GM18867 (cell line): Measurements from ENCODE around the gene PLA2G2C.

Experiments
- ATAC-seq: cut with Tn5 transposase; IDR thresholded peaks from one replicate; pipeline ENCODE4 v1.9.1; 2021; ENCODE audit warnings: mild to moderate bottlenecking, moderate library complexity; ENCODE audit not compliant: unreplicated experiment

The PLA2G2C gene

DNA sequence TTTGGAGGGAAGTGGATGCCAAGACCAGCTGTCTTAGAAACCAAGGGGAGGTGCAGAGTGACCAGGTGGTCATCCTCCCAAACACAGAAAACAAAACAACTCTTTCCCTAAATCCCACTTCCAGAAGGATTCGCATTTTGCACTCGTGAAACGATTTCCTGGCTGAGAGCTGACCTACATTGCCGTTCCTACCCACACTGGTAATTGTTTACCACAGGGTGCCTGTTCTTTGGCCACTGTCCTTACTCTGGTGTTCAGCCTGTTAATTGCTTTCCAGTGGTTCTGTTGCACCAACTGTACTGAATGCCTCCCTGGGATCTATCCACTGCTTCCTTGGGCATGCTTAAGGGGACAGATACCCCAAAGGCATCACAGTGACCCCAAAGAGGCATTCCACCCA, 23.2 kb upstream of the PLA2G2C start:
- ATAC-seq, result no peak

DNA sequence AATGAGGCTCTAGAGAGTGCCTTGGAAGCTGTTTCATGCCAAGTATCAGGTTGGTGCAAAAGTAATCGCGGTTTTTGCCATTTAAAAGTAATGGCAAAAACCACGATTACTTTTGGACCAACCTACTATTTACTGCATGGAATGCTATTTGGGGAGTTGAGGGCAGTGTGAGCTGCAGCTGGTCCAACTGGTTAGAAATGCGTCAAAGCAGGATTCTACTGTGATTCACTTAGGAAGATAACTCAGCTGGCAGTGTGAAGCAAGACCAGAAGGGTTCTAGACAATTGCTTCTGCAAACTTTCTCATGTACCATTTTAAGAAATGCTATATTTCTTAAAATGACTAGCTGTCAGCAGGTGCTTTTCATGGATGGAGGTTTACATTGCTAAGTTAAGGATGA, 21.2 kb upstream of the PLA2G2C start:
- no peak for ATAC-seq

DNA sequence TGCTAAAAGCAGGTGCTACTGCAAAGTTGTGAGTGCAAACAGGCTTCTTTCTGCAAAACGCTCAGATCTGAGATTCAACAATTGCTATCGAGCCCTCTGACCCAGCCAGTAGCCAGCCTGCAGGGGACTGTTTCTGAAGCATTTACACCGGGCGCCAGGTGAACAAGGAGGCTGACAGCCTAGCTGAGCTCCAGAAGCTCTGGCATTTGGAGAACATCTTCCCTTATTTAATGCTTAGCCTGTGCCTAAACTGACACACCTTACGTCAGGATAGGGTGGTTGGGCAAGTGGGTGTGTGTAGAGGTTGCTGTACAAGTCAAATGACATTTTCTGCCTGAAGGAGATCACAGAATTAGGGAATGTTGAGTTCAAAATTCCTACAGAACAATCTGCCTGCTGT, 15.8 kb upstream of the PLA2G2C start:
- ATAC-seq, result no peak

DNA sequence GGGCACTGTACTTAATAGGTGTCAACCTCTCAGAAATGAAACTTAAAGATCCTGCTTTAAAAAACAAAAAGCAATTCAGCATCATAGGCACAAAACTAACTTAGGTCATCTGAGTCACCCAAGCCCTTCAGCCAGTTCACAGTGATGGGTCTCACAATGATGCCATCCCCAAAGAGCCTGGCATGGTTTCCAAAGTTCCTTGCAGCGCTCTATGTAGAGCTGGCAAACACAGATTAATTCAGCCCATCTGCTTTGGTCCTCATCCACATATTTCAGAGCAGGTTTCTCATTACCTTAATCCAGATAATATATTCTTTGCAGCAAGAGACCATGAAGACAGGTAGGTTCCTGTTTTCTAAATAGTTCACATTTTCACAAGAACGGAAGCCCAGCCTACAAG, 14.6 kb upstream of the PLA2G2C start:
- no peak for ATAC-seq

DNA sequence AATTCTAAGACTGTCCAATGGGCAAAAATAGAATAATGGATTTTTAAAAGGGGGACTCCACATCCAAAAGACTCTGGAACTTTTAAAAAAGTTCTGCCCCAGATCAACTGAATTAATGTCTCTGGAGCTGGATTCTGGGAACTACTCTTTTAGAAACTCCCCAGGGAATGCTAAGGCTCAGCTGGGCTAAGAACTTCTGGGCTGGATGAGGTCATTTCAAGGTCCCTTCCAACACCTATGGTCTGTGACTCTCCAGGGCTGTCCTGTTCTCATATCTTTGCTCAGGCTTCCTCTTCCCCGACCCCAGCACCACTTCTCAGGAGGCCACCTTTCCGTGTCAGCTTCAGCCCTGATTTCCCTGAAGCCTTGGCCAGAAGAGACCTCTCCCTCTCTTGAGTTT, 13.5 kb upstream of the PLA2G2C start:
- no peak for ATAC-seq

DNA sequence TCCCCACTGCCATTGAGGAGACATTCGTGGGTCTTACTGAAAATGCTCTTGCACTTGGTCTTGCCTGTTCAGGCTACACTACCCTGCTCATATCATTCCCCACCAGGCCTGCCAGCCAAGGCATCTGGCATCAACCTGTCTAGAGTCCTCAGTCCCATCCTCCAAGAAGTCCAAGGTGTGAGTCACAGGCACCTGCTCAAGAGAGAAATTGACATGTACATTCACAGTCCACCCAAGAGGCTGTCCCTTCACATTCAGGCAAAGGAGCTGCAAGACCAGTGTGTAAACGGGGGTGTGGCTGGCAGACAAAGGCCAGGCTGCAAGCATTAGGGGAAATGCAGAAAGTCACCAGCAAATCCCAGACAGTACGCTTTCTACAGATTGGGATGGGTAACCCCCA, 13.1 kb upstream of the PLA2G2C start:
- ATAC-seq, result no peak

DNA sequence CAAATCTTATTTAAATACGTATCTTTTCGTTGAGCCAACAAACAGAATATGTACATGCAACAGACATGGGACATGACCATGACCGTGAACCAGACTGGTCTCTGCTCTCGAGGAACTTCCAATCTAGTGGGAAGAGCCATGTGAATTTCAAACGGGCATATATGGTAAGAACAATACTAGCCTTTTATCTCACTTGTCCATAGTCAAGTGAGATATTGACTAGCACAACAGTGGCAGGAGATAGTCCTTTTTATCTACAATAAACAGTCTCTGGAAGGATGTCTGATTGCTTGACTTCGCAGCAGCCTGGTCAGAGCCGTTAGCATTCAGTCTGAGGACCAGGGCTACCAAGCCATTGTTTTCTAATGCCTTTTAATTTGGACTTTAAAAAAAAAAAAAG, 12.6 kb upstream of the PLA2G2C start:
- no peak for ATAC-seq

DNA sequence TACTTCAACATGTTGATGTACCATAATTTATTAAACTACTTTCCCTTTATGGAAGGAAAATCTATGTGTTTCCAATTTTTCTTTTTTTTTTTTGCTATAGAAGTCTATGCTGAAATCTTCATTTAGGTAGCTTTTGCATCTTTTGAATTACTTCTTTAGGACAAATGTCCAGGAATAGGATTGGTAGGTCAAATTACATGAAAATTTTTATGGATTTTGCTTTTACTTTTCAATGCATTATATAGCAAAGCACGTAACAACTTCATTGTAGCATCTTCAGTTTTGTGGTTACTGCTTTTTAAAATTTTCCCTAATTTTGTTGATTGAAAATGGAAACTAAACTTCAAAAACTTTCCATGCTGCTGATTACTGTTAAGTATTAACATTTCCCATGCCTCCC, 12.0 kb upstream of the PLA2G2C start:
- no peak for ATAC-seq

DNA sequence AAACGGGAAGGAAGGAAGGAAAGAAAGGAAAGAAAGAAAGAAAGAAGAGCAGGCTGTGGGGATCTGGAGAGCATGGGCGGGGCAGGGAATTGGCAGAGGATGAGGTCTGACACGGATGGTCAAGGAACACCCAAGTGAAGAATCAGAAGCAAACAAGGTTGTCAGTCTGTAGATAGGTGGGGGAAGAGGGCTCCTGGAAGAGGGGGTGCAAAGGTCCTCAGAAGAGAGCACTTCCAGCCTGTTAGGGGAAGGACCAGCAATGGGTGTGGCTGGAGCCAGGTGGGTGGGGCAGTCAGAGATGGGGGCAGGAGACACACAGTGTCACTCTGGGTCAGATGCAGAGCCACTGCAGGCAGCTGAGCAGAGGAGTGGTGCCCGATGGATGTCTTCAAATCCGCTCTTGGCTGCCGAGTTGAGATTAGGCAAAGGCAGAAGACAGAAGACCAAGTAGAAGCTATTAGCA, 11.0 kb upstream of the PLA2G2C start:
- ATAC-seq, result no peak

DNA sequence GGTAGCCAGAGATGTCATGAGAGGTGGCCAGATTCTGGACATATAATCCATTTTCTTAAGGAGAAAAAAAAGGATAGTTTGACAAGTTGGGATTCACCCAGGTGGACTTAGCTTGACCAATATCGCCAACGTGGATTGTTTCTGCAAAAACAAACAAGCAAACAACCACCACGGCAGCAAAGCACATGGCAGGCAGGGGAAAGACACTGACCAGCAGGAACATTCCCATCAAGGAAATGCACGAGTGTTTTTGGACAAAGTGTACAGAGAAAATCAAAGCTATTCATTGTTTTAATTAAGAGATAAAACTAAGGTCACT, 9.1 kb upstream of the PLA2G2C start:
- no peak for ATAC-seq

DNA sequence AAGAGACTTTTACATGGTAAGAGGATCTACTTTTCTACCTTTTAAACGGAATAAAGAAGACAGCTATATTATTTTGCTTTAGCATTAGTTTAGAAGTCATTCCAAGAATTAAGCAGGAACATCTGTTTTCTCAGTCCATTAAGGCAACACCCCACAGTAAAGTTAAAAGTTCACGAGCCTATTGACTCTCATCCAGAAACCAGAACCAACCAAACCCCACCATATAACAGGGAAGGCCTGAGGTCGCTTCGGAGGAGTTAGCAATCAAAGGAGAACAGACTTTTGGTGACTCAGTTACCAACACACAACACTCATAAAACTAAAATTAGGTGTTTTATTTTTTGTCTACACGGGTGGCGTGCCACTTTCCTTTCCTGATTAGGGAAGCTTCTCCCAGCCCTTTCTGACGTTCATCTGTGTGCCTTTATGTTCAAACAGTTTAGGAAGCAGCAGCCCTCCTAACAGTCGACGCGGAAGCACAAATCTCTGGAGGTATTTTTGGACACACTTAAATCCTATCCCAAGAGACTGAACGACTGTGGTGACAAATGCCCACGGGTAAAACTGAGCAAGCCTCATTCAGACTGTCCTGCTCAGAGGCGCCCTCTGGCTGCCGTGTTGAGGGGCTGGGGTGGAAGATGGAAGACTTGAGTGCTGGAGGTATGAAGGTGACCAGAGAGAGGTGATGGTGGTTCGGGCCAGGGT, 8.6 kb upstream of the PLA2G2C start:
- ATAC-seq, result no peak

DNA sequence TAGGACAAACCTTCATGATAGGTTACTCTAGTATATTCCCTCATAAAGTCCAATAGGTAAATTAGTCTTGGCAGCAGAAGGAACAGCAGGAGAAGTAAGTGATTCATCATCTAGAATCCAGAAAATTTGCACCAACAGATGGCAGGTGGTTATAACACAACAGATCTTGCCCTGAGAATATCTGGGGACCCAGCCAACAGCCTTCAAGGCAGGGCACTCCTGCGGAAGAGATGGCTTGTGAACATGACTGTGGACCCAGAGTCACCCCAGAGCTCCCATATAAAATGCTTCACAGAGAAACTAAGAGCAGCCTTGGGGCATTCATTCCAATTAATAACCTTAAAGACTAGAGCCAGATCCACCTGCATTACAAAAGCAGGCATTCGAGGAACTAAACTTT, 7.9 kb upstream of the PLA2G2C start:
- no peak for ATAC-seq

DNA sequence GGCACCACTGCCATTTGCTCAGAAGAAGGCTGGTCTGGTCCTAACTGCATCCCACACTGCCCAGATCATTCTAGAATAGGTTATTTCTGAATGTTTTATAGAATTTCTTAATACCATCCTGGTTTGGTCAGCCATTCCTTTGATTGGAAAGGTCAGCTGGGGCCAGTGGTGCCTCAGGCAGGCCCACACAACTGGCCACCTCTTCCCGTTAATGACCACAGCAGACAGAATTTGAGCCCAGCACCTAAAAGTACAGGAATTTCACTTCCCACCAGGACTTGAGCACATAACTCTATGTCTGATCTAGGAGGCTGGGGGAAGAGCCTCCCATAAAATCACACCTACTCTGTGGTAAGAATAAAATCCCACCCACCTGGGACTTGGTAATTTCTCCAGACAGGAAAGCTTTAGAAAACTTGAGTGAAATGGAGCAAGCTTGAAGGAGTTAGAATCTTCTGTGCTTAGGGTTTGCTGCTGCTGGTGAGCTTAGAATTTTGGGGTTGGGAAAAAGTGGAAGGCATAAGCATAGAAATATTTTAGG, 6.6 kb upstream of the PLA2G2C start:
- no peak for ATAC-seq

DNA sequence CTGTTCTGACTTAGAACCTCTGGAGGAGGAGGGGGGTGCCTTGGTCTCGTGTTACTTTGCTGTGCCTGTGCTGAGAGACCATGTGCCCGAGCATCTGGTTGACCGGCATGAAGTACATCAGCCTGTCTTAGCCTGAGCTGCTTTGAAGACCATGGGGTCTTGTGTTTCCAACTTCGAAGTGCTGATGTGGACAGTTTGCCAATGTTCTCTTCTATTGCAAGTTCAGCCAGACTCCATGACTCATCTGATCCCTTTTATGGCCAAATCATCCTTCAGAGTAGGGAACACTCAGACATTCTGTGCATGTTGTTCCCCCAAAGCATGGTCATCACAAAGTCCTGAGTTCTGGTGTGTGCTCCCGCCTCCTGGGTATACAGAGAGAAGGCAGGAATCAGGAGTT, 6.0 kb upstream of the PLA2G2C start:
- no peak for ATAC-seq

DNA sequence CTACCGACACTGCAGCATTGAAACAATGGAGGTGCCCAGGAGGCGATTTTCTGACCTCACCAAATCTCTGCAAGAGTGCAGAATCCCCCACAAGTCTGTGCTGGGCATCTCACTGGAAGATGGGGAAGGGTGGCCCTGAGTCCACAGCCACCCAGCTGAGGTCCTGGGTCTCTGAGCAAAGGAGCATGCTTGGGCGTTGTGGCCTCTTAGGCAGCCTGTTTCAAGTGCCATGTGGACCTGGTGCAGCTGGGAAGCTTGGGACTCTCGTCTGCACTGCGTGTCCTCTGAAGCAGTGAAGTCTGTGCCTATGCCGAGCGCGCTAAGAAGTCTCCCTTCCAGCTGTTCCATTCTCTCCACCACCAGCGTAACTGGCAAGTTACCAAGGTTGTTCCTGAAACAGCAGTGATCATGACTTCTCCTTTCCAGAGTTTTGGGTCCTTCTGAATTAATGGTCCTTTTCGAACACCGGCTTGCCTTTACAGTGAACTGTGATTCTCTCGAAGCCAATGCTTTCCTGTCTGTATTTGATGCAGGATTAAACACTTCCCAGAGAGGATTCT, 5.0 kb upstream of the PLA2G2C start:
- ATAC-seq, result no peak

DNA sequence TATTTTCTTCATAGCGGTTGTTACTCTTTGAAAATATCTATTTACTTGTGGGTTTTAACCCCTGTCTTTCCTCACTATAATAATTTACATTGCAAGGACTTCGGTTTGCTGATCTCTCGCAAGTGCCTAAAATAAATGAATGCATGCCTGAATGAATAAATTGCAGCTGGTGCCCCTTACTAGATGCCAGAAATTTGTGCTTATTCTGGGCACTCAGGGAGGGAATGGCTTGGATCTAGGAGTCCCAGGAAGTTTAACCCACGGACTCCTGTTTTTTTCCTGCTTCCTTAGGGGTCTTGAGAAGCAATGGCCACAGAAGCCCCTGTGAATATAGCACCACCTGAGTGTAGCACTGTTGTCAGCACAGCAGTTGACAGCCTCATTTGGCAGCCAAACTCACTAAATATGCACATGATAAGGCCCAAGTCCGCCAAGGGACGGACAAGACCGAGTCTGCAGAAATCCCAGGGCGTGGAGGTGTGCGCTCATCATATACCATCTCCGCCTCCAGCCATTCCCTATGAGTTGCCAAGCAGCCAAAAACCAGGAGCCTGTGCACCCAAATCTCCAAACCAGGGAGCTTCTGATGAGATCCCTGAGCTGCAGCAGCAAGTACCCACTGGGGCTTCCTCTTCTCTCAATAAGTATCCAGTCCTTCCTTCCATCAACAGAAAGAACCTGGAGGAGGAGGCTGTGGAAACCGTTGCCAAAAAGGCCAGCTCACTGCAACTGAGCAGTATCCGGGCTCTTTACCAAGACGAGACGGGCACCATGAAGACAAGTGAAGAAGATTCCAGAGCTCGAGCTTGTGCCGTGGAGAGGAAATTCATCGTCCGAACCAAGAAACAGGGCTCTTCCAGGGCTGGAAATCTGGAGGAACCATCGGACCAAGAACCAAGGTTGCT, 4.2 kb upstream of the PLA2G2C start:
- ATAC-seq, result no peak

DNA sequence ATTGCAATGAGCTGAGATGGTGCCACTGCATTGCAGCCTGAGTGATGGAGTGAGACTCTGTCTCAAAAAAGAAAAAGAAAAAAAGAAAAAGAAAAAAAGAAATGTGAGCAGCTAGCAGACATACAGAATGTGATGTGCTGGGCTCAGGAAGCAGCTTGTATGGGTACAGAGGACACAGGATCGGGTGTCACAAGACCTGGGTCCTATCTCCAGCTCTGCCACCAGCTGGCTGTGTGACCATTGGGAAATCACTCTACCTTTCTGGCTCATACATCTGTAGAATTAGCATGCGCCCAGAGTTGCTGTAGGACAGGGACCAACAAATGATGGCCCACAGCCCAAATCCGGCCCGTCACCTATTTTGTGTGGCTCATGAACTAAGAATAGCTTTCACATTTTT, 3.3 kb upstream of the PLA2G2C start:
- ATAC-seq, result no peak

DNA sequence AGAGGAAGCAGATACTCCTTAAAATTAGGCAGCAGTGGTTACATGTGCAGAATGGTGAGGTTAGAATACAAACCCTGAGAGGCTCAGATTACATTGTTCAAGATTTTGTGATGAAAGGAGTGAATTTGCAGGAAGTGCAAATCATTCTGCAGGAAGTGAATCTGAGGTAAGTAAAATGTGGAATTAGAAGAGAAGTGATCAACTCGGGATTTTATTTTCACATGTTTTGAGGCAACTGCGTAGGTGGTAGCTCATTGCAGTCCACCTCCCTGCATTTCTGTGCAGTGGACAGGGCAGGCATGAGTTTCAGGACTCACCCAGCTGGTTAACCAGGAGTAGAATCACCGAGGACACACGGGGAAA, 2.1 kb upstream of the PLA2G2C start:
- no peak for ATAC-seq

DNA sequence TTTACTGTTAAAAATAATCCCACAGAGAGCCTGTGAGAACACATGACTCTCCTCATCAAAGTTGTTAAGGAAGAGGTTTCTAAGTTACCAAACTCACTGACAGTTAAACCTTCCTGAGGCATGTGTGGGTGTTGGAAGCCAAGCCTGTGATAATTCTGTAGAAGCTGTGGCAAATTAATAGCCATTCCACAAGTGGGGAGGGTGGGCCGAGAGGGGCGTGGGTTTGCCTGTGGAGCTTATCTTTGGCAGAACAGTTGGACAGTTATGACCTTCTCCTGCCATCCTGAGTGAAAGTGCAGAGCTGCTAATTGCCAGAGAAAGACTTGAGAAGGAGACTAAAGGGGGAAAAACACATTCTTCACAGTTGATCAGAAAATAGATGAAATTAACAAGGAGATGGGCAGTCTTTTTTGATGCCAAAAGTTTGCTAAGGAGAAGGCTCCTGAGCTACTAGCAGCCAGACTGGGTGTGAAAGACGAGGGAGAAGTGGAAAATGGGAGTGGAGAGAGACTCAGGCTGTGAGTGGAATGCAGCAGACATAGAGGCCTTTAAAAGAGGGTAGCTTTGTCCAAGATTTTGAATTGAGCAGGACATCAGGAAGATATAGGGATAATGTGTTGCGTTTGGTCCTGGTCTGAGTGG, 1.6 kb upstream of the PLA2G2C start:
- ATAC-seq, result no peak

DNA sequence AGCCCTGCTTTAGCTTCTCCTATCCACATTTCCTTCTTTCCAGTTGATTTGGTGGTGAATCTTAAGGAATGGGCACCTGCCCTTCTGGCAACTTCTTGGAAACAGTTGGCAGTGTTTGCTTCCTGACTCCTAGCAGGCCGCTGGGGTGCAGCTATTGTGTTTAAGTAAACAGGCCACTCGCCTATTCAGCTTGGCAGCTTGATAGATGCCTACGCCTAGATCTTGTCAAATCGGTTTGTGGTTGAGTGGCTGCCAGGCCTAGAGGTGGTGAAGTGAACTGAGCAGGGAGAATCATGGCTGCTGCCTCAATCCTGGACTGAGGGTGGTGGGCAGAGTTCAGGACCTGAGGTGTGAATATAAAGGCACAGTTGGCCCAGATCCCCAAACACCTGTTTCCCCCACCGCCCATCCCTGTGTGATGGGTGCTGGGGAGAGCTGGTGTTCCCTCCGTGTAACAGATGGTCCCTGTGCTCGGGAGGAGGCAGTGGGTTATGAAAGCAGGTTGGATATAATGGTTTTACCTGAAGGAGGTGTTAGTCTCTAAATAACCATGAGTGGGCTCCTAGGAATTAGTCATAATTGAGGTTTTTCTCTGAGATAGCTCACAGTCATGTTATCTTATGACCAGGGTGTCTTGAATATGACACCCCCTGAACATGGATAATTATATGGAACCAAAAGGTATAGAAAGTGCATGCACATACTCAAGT, 940 bp upstream of the PLA2G2C start:
- no peak for ATAC-seq
